ENCODE results near the gene P2RY6. TPM values are rescaled to one million over a fixed set of nuclear protein-coding genes. Genes with fewer than 3 reads are reported as not detected.
"Not testable (repeated sequence)": the region's sequence is repeated elsewhere in the genome, so short reads cannot be mapped to it uniquely, and the experiment has no call there.

The P2RY6 gene
- total RNA-seq, 2 donors from 2014 or later = not detected

DNA sequence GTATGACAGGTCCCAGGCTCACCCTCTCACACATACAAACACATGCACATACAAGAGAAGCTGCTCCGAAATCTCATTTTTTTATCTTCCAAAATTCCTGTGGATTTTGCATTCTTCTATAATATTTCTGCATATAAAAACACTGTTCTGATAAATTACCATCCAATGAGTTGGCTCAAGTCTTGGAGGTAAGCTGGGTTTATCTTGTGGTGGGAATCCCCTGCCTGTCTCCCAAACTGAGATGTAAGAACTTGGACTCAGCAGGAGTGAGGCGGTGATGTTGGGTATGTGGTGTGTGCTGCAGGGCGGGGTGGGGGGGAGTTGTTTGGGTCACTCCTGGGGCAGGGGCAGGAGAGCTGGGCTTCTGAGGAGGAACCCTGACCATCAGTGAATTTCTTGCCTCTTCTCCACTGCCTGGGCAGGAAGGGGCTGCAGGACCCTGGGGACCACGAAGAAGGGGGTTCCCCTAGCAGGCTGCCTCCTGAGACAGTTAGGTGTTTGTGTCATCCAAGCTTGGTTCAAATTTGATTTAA, 6.8 kb upstream of the P2RY6 start:
- Mint-ChIP-seq H3K4me3 (no peak overlapping the region), H3K36me3 (ENCODE audit: low read depth) (no peaks in the 10 kb centered on the region), H3K27me3 (peaks cover 36% of the 10 kb centered on the region), H3K9me3 (no peaks in the 10 kb centered on the region), H3K4me1 (no peaks in the 10 kb centered on the region), H3K27ac (no peak overlapping the region)
- no peak for ATAC-seq (replicated peaks)

DNA sequence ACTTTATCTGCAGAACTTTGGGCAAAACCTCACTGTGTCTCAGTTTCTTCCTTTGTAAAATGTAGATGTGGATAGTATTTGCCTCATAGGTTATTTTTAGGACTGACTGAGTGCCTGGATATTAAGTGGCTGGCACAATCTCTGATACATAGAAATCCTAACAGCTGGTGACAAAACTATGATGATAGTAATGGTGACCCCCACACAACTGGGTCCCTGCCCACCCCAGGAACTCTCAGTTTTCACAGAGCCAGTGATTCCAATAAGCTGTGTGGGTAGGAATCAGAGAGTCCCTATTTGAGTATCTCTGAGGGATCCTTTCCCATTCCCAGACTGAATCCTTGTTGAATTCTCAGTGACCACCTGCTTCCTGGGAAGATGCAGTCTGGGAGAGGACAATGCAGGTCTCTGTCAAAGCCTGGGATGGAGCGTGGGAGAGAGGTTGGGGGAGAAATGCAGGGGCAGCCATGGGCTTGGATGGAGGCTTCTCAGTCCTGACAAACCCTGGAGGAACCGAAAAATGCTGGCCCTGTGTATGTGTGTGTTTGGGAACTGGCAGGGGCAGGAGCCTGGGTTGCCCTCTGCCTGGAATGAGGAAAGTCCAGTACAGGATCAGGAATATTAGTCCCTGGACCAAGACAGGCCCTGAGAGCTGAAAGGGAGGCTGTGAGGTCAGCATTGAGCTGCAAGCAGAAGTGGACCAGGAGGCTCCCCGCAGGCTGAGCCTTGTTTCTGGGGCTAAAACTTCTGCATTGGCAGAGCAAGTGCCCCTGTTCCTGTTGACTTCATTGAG, 6.1 kb upstream of the P2RY6 start:
- Mint-ChIP-seq H3K4me3 (no peak overlapping the region), H3K4me1 (no peaks in the 10 kb centered on the region), H3K27me3 (peaks cover 36% of the 10 kb centered on the region), H3K36me3 (ENCODE audit: low read depth) (no peaks in the 10 kb centered on the region), H3K9me3 (no peaks in the 10 kb centered on the region), H3K27ac (no peak overlapping the region)
- no peak for ATAC-seq (replicated peaks)

DNA sequence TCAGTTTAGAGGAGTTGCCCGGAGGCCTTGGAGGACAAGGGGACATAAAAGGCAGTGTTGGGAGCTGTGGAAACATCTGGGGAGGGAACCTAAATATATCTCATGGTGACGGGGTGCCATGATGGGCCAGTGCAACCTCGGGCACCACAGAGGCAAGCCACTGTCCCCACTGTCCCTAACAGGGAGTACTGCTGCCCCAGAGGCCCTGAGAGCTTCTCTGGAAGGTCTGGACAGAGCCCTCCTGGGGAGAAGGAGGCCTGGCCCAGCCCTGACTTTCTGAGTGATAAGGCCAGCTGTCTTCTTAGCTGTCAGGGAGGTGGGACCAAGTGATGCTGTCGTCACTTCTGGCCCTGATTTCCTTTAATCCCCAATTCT, 5.5 kb upstream of the P2RY6 start:
- Mint-ChIP-seq H3K27me3 (peaks cover 36% of the 10 kb centered on the region), H3K36me3 (ENCODE audit: low read depth) (no peaks in the 10 kb centered on the region), H3K27ac (no peak overlapping the region), H3K4me1 (no peaks in the 10 kb centered on the region), H3K9me3 (no peaks in the 10 kb centered on the region), H3K4me3 (no peak overlapping the region)
- no peak for ATAC-seq (replicated peaks)

DNA sequence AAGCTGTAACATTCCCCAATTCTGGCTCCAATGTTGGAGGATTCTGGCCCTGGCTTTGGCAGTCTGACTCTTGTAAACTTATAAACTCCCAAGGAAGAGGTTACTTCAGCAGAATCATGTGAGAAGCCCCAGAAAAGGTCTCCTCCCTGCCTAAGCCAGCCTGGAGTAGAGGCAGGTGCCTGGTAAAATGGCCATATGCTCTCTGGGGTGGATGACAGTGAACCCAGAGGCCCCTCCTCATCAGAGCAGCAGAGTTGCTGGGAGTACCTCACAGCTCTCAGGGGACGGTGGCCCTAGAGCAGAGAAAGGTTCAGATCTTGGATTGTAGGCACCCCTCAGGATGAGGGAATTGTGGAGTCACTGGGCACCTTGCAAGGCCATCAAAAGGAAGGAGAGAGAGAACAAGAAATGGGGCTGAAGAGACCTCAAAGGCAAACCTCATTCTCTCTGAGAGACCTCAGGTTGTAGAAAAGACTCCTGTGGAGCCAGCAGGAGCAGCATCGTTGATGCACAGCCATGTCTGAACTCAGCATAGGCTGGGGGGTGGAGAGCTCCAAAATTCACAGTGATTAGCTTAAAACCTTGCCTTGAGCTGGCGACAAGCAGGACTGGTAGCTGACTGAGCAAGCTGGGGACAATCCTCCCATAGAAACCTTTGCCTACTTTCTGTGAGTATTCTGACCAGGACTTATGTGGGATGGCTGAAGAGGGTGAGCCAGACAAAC, 4.9 kb upstream of the P2RY6 start:
- Mint-ChIP-seq H3K9me3 (no peaks in the 10 kb centered on the region), H3K36me3 (ENCODE audit: low read depth) (no peaks in the 10 kb centered on the region), H3K4me1 (no peaks in the 10 kb centered on the region), H3K4me3 (no peak overlapping the region), H3K27ac (no peak overlapping the region), H3K27me3 (peaks cover 32% of the 10 kb centered on the region)
- no peak for ATAC-seq (replicated peaks)

DNA sequence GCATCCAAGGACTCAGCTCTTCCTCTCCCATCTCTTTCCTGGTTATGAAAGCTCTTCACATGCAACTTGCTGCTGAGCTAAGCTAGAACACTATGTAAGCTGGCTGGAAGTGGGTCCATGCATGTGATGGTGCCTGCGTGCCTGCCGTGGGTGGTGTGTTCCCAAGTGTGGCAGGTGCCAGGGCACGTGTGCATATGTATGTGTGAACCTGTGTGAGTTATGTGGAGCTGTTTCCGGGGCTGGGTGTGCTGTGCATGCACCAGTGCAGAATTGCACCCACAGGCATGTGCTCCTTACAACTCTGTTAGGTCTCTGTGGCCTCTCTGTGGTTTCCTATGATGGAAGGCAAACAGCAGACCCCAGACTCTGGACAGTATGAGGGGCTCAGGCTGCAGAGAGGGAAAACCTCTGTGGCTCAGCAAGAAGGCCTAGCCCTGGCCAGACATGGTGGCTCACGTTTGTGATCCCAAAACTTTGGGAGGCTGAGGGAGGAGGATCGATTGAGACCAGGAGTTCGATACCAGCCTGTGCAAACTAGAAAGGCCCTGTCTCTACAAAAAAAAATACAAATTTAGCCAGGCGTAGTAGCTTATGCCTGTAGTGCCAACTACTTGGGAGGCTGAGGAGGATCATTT, 4.1 kb upstream of the P2RY6 start:
- H3K36me3 Mint-ChIP-seq (ENCODE audit: low read depth) = no peaks in the 10 kb centered on the region
- no peak overlapping the region for H3K4me3 Mint-ChIP-seq
- peaks cover 26% of the 10 kb centered on the region for H3K27me3 Mint-ChIP-seq
- no peak for ATAC-seq (replicated peaks)
- H3K27ac Mint-ChIP-seq = no peak overlapping the region
- H3K9me3 Mint-ChIP-seq = no peaks in the 10 kb centered on the region
- no peaks in the 10 kb centered on the region for H3K4me1 Mint-ChIP-seq

DNA sequence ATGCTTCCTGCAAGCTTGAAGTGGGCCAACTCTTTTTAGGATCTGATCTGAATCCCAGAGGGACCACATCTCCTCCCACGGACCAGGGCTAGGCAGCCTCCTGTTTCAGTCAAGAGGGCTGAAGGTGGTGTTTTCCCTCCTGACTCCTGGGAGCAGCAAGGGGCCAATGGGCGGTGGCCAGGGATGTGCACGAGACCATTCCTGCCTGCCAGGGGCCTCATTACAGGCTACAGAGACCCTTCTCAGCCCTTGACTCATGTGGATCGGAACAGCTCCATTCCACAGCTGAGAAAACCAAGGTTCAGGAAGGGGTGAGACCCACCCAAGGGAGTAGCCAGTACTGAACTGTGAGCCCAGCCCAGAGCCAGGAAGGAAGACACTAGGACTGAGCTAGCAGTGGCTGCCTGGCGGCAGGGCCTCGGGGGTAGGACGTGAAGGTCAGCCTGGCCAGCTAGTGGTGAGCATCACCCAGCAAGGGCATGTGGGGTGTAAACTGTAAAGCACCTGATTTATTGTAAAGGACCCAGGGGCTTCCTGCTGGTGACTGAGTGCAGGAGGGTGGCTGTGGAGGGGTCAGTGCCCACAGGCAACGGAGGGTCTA, 3.4 kb upstream of the P2RY6 start:
- Mint-ChIP-seq H3K36me3 (ENCODE audit: low read depth) (no peaks in the 10 kb centered on the region), H3K27ac (no peak overlapping the region), H3K4me1 (no peaks in the 10 kb centered on the region), H3K4me3 (no peak overlapping the region), H3K27me3 (peaks cover 21% of the 10 kb centered on the region), H3K9me3 (no peaks in the 10 kb centered on the region)
- ATAC-seq (replicated peaks) = no peak

DNA sequence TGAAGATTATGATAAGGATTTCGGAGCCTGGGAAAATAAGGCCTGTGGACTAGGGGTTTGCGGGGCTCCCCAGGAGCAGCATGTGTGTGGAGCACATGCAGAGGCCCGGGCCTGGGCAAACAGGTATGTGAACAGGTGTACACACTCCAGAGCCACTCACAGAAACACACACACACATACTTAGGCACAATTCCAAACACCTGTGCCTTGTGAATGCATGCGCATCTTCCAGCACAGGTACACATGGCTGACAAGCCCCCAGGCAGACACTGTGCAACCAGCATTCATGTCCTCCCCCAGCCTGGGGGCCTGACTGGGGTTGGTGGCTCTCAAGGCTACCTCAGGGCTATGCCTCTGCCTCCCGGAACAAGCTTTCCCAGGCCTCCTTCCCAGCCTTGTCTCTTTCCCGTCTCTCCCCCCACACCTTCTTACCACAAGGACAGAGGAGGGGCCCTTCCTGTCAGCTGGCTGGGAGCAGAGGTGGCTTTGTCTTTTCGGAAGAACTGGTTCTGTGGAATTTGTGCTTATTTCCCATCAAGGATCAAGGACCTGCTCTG, 2.6 kb upstream of the P2RY6 start:
- no peak for ATAC-seq (replicated peaks)
- Mint-ChIP-seq H3K4me1 (no peaks in the 10 kb centered on the region), H3K4me3 (no peak overlapping the region), H3K27ac (no peak overlapping the region), H3K27me3 (peaks cover 21% of the 10 kb centered on the region), H3K9me3 (no peaks in the 10 kb centered on the region), H3K36me3 (ENCODE audit: low read depth) (no peaks in the 10 kb centered on the region)

DNA sequence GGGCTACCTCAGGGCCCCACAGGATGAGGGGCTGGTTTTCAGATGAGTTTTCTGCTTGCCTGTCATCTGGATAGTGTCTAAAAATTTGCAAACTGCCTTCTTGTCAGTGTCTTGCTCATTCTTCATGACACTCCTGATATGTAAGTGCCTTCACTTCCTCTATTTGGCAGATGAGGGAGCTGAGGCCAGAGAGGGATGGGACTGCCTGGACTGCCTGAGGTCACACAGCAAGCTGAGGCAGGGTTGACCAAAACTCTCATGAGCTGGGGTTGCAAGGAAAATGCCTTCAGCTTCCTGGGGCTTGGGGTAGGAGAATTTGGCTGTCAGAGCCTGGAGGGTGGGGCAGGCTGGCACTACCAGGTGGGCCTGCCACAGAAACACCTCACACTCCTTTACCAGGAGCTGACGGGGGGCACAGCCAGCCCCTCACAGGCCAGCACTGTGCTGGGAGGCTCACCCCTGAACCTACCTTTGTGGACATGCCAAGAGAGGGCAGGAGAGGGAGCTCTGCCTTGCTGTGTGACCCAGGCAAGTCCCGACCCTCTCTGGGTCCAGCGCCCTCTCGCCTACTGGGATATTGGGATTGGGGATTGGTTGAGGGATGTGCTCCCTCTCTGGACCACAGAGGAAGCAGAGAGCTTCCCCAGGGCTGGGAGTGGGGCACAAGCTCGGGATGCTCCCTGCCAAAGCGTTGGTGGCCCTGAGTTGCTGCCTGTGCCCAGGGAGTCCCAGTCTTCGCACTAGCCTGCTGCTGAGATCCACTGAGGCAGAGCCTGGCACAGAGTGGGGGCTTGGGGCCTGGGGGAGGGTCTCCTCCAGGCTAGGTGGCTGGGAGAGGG, 1.9 kb upstream of the P2RY6 start:
- Mint-ChIP-seq H3K27me3 (peaks cover 15% of the 10 kb centered on the region), H3K27ac (no peak overlapping the region), H3K9me3 (no peaks in the 10 kb centered on the region), H3K36me3 (ENCODE audit: low read depth) (no peaks in the 10 kb centered on the region), H3K4me3 (no peak overlapping the region), H3K4me1 (no peaks in the 10 kb centered on the region)
- ATAC-seq (replicated peaks) = no peak

DNA sequence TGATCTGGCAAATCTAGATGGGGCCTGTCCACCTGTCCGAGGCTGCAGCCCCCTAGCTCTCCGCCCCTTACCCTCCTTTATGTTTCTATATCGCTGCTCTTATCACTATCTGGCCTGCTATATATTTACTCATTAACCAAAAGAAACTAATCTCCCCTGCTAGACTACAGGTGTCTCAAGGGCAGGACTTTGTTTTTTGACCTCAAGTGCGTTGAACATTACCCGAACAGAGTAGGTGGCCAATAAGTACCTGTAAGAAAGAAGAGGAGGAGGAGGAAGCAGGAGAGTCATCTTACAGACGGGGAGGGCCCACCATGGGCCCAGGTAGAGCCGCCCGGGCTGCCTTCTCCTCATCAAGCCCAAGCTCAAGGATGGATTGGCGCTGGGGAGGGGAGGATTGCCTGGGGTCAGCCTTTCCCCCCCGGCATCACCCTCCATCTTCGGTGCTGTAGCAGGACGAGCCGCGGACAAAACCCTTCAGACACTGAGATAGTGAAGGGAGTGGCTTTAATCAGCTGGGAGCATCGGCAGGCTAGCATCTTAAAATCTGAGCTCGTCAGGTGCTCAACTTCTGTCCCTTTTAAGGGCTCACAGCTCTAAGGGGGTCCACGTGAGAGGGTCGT, 1.2 kb upstream of the P2RY6 start:
- ATAC-seq (replicated peaks) = no peak
- Mint-ChIP-seq H3K27ac (no peak overlapping the region), H3K4me3 (no peak overlapping the region), H3K27me3 (peaks cover 10% of the 10 kb centered on the region), H3K36me3 (ENCODE audit: low read depth) (no peaks in the 10 kb centered on the region), H3K4me1 (no peaks in the 10 kb centered on the region), H3K9me3 (no peaks in the 10 kb centered on the region)

DNA sequence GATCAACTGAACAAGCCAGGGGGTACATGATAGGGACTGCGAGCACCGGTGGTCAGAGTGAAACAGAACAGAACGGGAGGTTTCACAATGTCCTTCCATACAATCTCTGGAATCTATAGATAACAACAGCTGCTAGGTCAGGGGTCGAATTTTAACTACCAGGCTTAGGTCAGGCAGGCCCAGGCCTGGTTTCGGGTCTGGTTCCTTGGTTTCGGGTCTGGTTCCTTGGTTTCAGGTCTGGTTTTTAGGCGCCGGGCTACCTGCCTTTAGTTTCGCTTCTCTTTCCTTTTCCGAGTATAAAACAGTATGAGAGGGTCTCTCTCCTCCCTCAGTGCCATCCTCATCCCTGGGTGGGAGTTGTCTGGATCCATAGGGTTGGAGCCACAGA, 666 bp upstream of the P2RY6 start:
- not testable (repeated sequence) for H3K36me3 Mint-ChIP-seq (ENCODE audit: low read depth); H3K4me1 Mint-ChIP-seq; ATAC-seq (replicated peaks); H3K4me3 Mint-ChIP-seq; H3K9me3 Mint-ChIP-seq; H3K27me3 Mint-ChIP-seq; H3K27ac Mint-ChIP-seq

DNA sequence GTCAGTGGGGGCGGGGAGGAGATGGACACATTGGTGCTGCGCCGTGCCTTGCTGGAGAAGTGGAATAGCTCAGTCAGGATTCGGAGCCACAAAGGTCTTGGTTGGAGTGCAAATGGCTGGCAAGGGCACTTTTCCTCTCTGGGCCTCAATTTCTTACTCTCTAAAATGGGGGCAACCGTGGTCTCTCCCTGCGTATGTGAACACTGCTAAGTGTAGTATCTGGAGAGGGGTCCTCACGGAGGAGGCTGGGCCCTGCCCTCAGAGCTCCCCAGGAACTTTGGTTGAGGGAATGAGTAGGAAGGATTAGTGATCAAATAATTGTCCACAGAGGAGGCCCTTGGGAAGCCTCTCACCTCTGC, 521 bp downstream of the P2RY6 start:
- no peak overlapping the region for H3K27ac Mint-ChIP-seq
- peaks cover 3% of the 10 kb centered on the region for H3K27me3 Mint-ChIP-seq
- no peaks in the 10 kb centered on the region for H3K9me3 Mint-ChIP-seq
- no peaks in the 10 kb centered on the region for H3K36me3 Mint-ChIP-seq (ENCODE audit: low read depth)
- ATAC-seq (replicated peaks) = no peak
- H3K4me1 Mint-ChIP-seq = no peaks in the 10 kb centered on the region
- no peak overlapping the region for H3K4me3 Mint-ChIP-seq

DNA sequence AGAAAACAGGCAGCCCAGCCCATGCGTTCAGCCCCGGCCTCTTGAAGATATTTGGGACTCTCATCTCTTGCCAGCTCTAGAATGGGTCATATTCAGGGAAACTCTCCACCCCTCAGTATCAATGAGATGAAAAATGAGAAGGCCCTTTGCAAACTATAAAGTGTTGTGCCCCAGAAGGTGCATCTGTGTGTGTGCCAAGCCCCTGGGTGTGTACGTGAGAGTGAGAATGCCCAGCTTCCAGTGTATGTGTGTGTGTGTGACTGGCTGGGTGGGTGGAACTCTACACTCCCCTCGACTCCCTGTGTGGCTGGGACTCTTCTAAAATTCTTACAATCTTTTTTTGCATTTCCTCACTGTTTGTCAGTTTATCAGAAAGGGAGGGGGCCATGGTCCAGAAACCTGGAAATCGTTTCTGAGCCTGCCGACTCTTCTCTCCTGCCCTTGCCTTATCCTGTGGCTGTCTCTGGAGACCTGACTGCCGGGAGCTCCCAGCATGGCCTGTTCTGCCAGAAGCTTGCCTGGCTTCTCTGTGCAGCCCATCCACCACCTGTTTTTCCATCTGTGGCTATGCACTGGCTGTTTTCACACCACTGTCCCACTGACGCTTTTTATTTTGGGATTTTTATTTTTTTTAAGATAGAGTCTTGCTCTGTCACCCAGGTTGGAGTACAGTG, 1.2 kb downstream of the P2RY6 start:
- Mint-ChIP-seq H3K27me3 (peaks cover 3% of the 10 kb centered on the region), H3K27ac (no peak overlapping the region), H3K36me3 (ENCODE audit: low read depth) (no peaks in the 10 kb centered on the region), H3K4me1 (no peaks in the 10 kb centered on the region), H3K9me3 (no peaks in the 10 kb centered on the region), H3K4me3 (no peak overlapping the region)
- ATAC-seq (replicated peaks) = no peak

DNA sequence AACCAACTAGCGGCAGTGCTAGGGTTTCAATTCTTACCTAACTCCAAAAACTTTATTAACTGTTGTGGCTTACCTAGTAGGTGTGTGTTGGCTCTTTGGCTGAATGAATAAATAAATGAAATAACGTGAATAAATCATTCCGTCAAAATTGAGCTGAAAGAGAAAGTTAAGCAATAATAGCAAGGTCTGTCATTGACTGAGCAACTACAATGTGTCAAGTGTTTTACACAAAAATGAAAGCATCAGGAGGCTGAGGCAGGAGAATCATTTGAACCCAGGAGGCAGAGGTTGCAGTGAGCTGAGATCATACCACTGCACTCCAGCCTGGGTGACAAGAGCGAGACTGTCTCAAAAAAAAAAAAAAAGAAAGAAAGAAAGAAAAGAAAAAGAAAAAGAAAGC, 2.1 kb downstream of the P2RY6 start:
- H3K27ac Mint-ChIP-seq; H3K4me3 Mint-ChIP-seq; H3K9me3 Mint-ChIP-seq; H3K27me3 Mint-ChIP-seq; H3K36me3 Mint-ChIP-seq (ENCODE audit: low read depth); H3K4me1 Mint-ChIP-seq; ATAC-seq (replicated peaks): not testable (repeated sequence)
